SU-DHL-6 (cell line): ENCODE data around the gene LRRFIP2.

ENCODE experiments used
- H2AFZ ChIP-seq: fragments of 200-600 bp; sonication (generic); 2 replicates; pipeline ENCODE4 v1.6.1; 2014; ENCODE audit warnings: low read depth, mild to moderate bottlenecking, moderate library complexity, mixed read lengths, antibody characterized with exemption, low read length; ENCODE audit not compliant: severe bottlenecking
- H3F3A ChIP-seq: fragments of 200-600 bp; shearing (Covaris generic); 2 replicates; pipeline ENCODE4 v1.6.0; 2016; ENCODE audit warnings: antibody characterized with exemption, mild to moderate bottlenecking; ENCODE audit not compliant: insufficient read depth
- H3K27ac ChIP-seq: fragments of 200-600 bp; sonication (generic); 2 replicates; pipeline ENCODE4 v1.5.1; 2016; ENCODE audit warnings: low read depth, mild to moderate bottlenecking, low read length, moderate library complexity, mixed read lengths
- H3K27me3 ChIP-seq: fragments of 200-600 bp; sonication (generic), shearing (Covaris generic); 2 replicates; pipeline ENCODE4 v1.6.0; 2014; ENCODE audit warnings: mild to moderate bottlenecking, low read length
- H3K36me3 ChIP-seq: fragments of 200-600 bp; sonication (generic); 2 replicates; pipeline ENCODE4 v1.6.1; 2014; ENCODE audit warnings: mild to moderate bottlenecking, low read length, mixed read lengths
- H3K4me2 ChIP-seq: fragments of 300-600, 200-600 bp; shearing (Covaris generic), sonication (generic); 2 replicates; pipeline ENCODE4 v1.6.0; 2014; ENCODE audit warnings: low read length, low read depth, mild to moderate bottlenecking; ENCODE audit not compliant: poor library complexity, severe bottlenecking
- H3K4me3 ChIP-seq: fragments of 200-600 bp; sonication (generic); 2 replicates; pipeline ENCODE4 v1.5.1; 2014; ENCODE audit warnings: antibody characterized with exemption, low read length, mild to moderate bottlenecking, mixed read lengths; ENCODE audit not compliant: insufficient read depth, poor library complexity, severe bottlenecking
- H3K79me2 ChIP-seq: fragments of 200-600 bp; sonication (generic); 2 replicates; pipeline ENCODE4 v1.6.1; 2014; ENCODE audit warnings: mild to moderate bottlenecking, low read length, moderate library complexity; ENCODE audit not compliant: insufficient read depth
- H3K9ac ChIP-seq: fragments of 200-600 bp; sonication (generic); 2 replicates; pipeline ENCODE4 v1.7.0; 2014; ENCODE audit warnings: mild to moderate bottlenecking, low read length
- H3K9me2 ChIP-seq: fragments of 200-600 bp; sonication (generic); replicated peaks from 2 replicates; pipeline ENCODE4 v1.6.1; 2014; ENCODE audit warnings: low read length; ENCODE audit not compliant: insufficient read depth
- H3K9me3 ChIP-seq: fragments of 200-600 bp; sonication (generic); 2 replicates; pipeline ENCODE4 v1.6.1; 2014; ENCODE audit warnings: low read length, mixed read lengths; ENCODE audit not compliant: insufficient read depth
- H4K20me1 ChIP-seq: fragments of 200-600 bp; sonication (generic); 2 replicates; pipeline ENCODE4 v1.6.1; 2014; ENCODE audit warnings: low read depth, mild to moderate bottlenecking, antibody characterized with exemption, low read length, moderate library complexity, mixed read lengths
- EZH2phosphoT487 ChIP-seq: fragments of 200-600 bp; sonication (generic), shearing (Covaris generic); conservative IDR thresholded peaks from 2 replicates; pipeline ENCODE4 v1.6.1; 2018; ENCODE audit warnings: mild to moderate bottlenecking, antibody characterized with exemption, low read length, moderate library complexity, mixed read lengths
- TF ChIP-seq, protein P1 (sequence below): fragments of 200-600 bp; sonication (generic); IDR thresholded peaks from one replicate; pipeline ENCODE4 v1.5.1; 2017; ENCODE audit warnings: antibody characterized with exemption, mild to moderate bottlenecking, low read length, moderate library complexity; ENCODE audit not compliant: insufficient read depth, poor library complexity, severe bottlenecking

The LRRFIP2 gene

GRCh38 chr3:37114251-37115145, 59.9 kb downstream of the LRRFIP2 start:
- Histone ChIP-seq H3K9me2 (no peaks in the 10 kb centered on the region), H2AFZ (no peak overlapping the region), H3K9me3 (no peaks in the 10 kb centered on the region), H3F3A (no peaks in the 10 kb centered on the region), H3K27me3 (no peaks in the 10 kb centered on the region), H3K79me2 (no peaks in the 10 kb centered on the region), H4K20me1 (no peaks in the 10 kb centered on the region), H3K4me3 (no peak overlapping the region), H3K4me2 (no peak overlapping the region), H3K36me3 (no peaks in the 10 kb centered on the region), H3K9ac (no peak overlapping the region), H3K27ac (no peak overlapping the region)
- no peak for TF ChIP-seq EZH2phosphoT487
- TF ChIP-seq, protein P1, sequence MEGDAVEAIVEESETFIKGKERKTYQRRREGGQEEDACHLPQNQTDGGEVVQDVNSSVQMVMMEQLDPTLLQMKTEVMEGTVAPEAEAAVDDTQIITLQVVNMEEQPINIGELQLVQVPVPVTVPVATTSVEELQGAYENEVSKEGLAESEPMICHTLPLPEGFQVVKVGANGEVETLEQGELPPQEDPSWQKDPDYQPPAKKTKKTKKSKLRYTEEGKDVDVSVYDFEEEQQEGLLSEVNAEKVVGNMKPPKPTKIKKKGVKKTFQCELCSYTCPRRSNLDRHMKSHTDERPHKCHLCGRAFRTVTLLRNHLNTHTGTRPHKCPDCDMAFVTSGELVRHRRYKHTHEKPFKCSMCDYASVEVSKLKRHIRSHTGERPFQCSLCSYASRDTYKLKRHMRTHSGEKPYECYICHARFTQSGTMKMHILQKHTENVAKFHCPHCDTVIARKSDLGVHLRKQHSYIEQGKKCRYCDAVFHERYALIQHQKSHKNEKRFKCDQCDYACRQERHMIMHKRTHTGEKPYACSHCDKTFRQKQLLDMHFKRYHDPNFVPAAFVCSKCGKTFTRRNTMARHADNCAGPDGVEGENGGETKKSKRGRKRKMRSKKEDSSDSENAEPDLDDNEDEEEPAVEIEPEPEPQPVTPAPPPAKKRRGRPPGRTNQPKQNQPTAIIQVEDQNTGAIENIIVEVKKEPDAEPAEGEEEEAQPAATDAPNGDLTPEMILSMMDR: no peak

DNA sequence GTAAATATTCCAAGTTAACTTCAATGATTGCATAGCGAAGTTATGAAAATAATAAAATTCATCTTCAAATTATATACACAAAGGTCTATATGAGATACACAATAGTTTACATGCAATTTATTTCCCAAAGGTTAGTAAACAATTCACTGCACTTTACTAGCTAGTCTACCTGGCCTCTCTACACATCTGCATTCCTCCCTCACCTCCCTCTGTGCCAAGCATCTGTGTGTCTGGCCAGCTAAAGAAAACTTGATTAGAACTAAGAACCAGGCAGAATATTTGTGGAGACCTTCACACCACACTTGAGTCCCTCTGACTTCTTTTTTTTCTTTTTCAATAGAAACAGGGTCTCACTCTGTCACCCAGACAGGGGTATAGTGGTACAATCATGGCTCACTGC, 61.4 kb downstream of the LRRFIP2 start:
- no peaks in the 10 kb centered on the region for H3K36me3 ChIP-seq
- H3K9ac ChIP-seq: no peak overlapping the region
- H3K9me2 ChIP-seq: no peaks in the 10 kb centered on the region
- no peaks in the 10 kb centered on the region for H3K27me3 ChIP-seq
- TF ChIP-seq, protein P1: no peak
- TF ChIP-seq EZH2phosphoT487: no peak
- H3K79me2 ChIP-seq: no peaks in the 10 kb centered on the region
- H4K20me1 ChIP-seq: no peaks in the 10 kb centered on the region
- no peak overlapping the region for H3K4me3 ChIP-seq
- H3K9me3 ChIP-seq: no peaks in the 10 kb centered on the region
- H3K27ac ChIP-seq: no peak overlapping the region
- H3K4me2 ChIP-seq: no peak overlapping the region
- H3F3A ChIP-seq: no peaks in the 10 kb centered on the region
- no peak overlapping the region for H2AFZ ChIP-seq

DNA sequence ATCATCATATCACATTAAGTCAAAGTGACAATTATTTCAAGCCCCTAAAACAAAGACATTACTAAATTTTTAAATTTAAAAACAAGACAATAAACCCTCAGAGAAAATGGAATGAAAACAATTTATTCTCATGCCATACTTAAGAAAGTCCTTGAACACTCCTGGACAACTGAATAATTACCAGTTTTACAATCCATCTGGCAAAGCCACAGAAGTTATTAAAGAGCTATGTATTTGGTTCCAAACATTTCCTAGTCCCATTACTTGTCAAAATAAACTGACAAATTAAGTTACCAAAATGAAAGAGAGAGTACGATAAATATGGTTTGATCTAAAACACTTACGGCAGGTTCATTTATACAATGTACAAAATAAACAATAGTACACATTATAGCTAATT, 63.2 kb downstream of the LRRFIP2 start:
- Histone ChIP-seq H3K79me2 (no peaks in the 10 kb centered on the region), H3F3A (no peaks in the 10 kb centered on the region), H3K27me3 (no peaks in the 10 kb centered on the region), H3K36me3 (no peaks in the 10 kb centered on the region), H3K27ac (no peak overlapping the region), H3K4me3 (no peak overlapping the region), H3K9ac (no peak overlapping the region), H4K20me1 (no peaks in the 10 kb centered on the region), H3K9me2 (no peaks in the 10 kb centered on the region), H2AFZ (no peak overlapping the region), H3K4me2 (no peak overlapping the region), H3K9me3 (no peaks in the 10 kb centered on the region)
- TF ChIP-seq, protein P1: no peak
- TF ChIP-seq EZH2phosphoT487: no peak
